GM12801 (cell line): ENCODE results near the gene POU5F1.

ENCODE experiments used
- CTCF ChIP-seq: IDR thresholded peaks from one replicate; pipeline ENCODE4 v1.5.1; 2011; ENCODE audit warnings: control low read depth; ENCODE audit not compliant: insufficient read length; ENCODE audit errors: extremely low read depth

POU5F1 gene

GRCh38 chr6:31152781-31153180, 17.7 kb downstream of the POU5F1 start:
- TF ChIP-seq CTCF: no peak

GRCh38 chr6:31149827-31150447, 20.5 kb downstream of the POU5F1 start:
- TF ChIP-seq CTCF: no peak

- TF ChIP-seq CTCF: no peak
Measured at GRCh38 chr6:31145386-31145785, 25.1 kb downstream of the POU5F1 start.

GRCh38 chr6:31144970-31145340, 25.5 kb downstream of the POU5F1 start:
- no peak for TF ChIP-seq CTCF

GRCh38 chr6:31144296-31144969, 26.0 kb downstream of the POU5F1 start:
- TF ChIP-seq CTCF: no peak

GRCh38 chr6:31143148-31143547, 27.3 kb downstream of the POU5F1 start:
- TF ChIP-seq CTCF: no peak

GRCh38 chr6:31142361-31142761, 28.1 kb downstream of the POU5F1 start:
- no peak for TF ChIP-seq CTCF

GRCh38 chr6:31140643-31141042, 29.8 kb downstream of the POU5F1 start:
- TF ChIP-seq CTCF: no peak
